NT2/D1 (cell line): Measurements from ENCODE around the gene MALRD1.

Source experiments
- DNase-seq: peaks from one replicate; pipeline ENCODE4 v3.0.0-alpha.2; 2011; ENCODE audit warnings: low read depth, low spot score
- H3K27me3 ChIP-seq: 2 replicates; pipeline ENCODE4 v1.6.0; 2011; ENCODE audit warnings: mild to moderate bottlenecking; ENCODE audit not compliant: insufficient read length, insufficient read depth
- H3K36me3 ChIP-seq: 2 replicates; pipeline ENCODE4 v1.6.1; 2011; ENCODE audit warnings: mild to moderate bottlenecking, low read length, mixed read lengths; ENCODE audit not compliant: insufficient read depth, insufficient read length
- H3K4me1 ChIP-seq: 2 replicates; pipeline ENCODE4 v1.5.1; 2011; ENCODE audit not compliant: insufficient read depth, insufficient read length
- H3K4me3 ChIP-seq: 2 replicates; pipeline ENCODE4 v1.5.1; 2011; ENCODE audit warnings: low read depth; ENCODE audit not compliant: insufficient read length
- H3K9ac ChIP-seq: 2 replicates; pipeline ENCODE4 v1.6.0; 2011; ENCODE audit warnings: low read depth; ENCODE audit not compliant: insufficient read length
- H3K9me3 ChIP-seq: 2 replicates; pipeline ENCODE4 v1.5.1; 2011; ENCODE audit warnings: mild to moderate bottlenecking, low read length; ENCODE audit not compliant: insufficient read depth
- SUZ12 ChIP-seq: IDR thresholded peaks from 2 replicates; pipeline ENCODE4 v1.6.1; 2011; ENCODE audit not compliant: insufficient read length, insufficient read depth; ENCODE audit errors: extremely low read depth
- YY1 ChIP-seq: IDR thresholded peaks from 2 replicates; pipeline ENCODE4 v1.6.1; 2011; ENCODE audit not compliant: insufficient read length, insufficient read depth
- ZNF274 ChIP-seq: IDR thresholded peaks from 2 replicates; pipeline ENCODE4 v1.6.1; 2011; ENCODE audit warnings: mild to moderate bottlenecking, low read depth, low read length

MALRD1 gene

GRCh38 chr10:19651549-19651948 is 602.9 kb downstream of the MALRD1 start:
- no peaks in the 10 kb centered on the region for H3K27me3 ChIP-seq
- no peak overlapping the region for H3K9ac ChIP-seq
- H3K36me3 ChIP-seq, result no peaks in the 10 kb centered on the region
- TF ChIP-seq SUZ12, result no peak
- no peak for TF ChIP-seq YY1
- TF ChIP-seq ZNF274, result no peak
- H3K9me3 ChIP-seq, result no peaks in the 10 kb centered on the region
- H3K4me3 ChIP-seq, result no peak overlapping the region
- H3K4me1 ChIP-seq, result no peaks in the 10 kb centered on the region
- DNase-seq, result no peak

- H3K9me3 ChIP-seq, result no peaks in the 10 kb centered on the region
- no peak overlapping the region for H3K4me3 ChIP-seq
- no peak for DNase-seq
These were observed 604.1 kb downstream of the MALRD1 start for GRCh38 chr10:19652750-19653149.

GRCh38 chr10:19653931-19654330 is 605.3 kb downstream of the MALRD1 start:
- Histone ChIP-seq H3K4me1 (no peaks in the 10 kb centered on the region), H3K27me3 (no peaks in the 10 kb centered on the region), H3K4me3 (no peak overlapping the region), H3K9ac (no peak overlapping the region), H3K36me3 (no peaks in the 10 kb centered on the region), H3K9me3 (no peaks in the 10 kb centered on the region)
- no peak for DNase-seq
- TF ChIP-seq ZNF274 (no peak), YY1 (no peak), SUZ12 (no peak)

More at GRCh38 chr10:19652750-19653149, 604.1 kb downstream of the MALRD1 start:
- TF ChIP-seq SUZ12 (no peak), ZNF274 (no peak), YY1 (no peak)
- Histone ChIP-seq H3K36me3 (no peaks in the 10 kb centered on the region), H3K27me3 (no peaks in the 10 kb centered on the region), H3K9ac (no peak overlapping the region), H3K4me1 (no peaks in the 10 kb centered on the region)

GRCh38 chr10:19654576-19654975 is 606.0 kb downstream of the MALRD1 start:
- Histone ChIP-seq H3K27me3 (no peaks in the 10 kb centered on the region), H3K36me3 (no peaks in the 10 kb centered on the region), H3K9ac (no peak overlapping the region), H3K4me1 (no peaks in the 10 kb centered on the region), H3K4me3 (no peak overlapping the region), H3K9me3 (no peaks in the 10 kb centered on the region)
- no peak for DNase-seq
- TF ChIP-seq YY1, result no peak
- no peak for TF ChIP-seq ZNF274
- no peak for TF ChIP-seq SUZ12

GRCh38 chr10:19656420-19657042 is 607.9 kb downstream of the MALRD1 start:
- no peaks in the 10 kb centered on the region for H3K27me3 ChIP-seq
- no peaks in the 10 kb centered on the region for H3K4me1 ChIP-seq
- no peak overlapping the region for H3K4me3 ChIP-seq
- TF ChIP-seq YY1 (no peak), ZNF274 (no peak)
- H3K9me3 ChIP-seq, result no peaks in the 10 kb centered on the region
- H3K9ac ChIP-seq, result no peak overlapping the region
- DNase-seq, result no peak
- H3K36me3 ChIP-seq, result no peaks in the 10 kb centered on the region

- TF ChIP-seq YY1 (no peak), ZNF274 (no peak), SUZ12 (no peak)
- Histone ChIP-seq H3K36me3 (no peaks in the 10 kb centered on the region), H3K9ac (no peak overlapping the region), H3K4me3 (no peak overlapping the region), H3K27me3 (no peaks in the 10 kb centered on the region), H3K4me1 (no peaks in the 10 kb centered on the region), H3K9me3 (no peaks in the 10 kb centered on the region)
- DNase-seq, result no peak
These were observed 609.5 kb downstream of the MALRD1 start for GRCh38 chr10:19658131-19658530.

- TF ChIP-seq ZNF274, result no peak
- TF ChIP-seq SUZ12, result no peak
- no peak for TF ChIP-seq YY1
- Histone ChIP-seq H3K27me3 (no peaks in the 10 kb centered on the region), H3K9ac (no peak overlapping the region), H3K36me3 (no peaks in the 10 kb centered on the region), H3K9me3 (no peaks in the 10 kb centered on the region), H3K4me1 (no peaks in the 10 kb centered on the region), H3K4me3 (no peak overlapping the region)
- DNase-seq, result no peak
These were observed 610.1 kb downstream of the MALRD1 start for GRCh38 chr10:19658622-19659233.
